Fibroblast of mammary gland (primary cell): Measurements from ENCODE around the gene ICAM4.
"Not testable (repeated sequence)": the region's sequence is repeated elsewhere in the genome, so short reads cannot be mapped to it uniquely, and the experiment has no call there.

Experiments used
- DNase-seq: peaks from one replicate; pipeline ENCODE4 v3.0.0-alpha.2; 2010; ENCODE audit warnings: low read depth
- H3K4me3 ChIP-seq: 2 replicates; pipeline ENCODE4 v1.5.1; 2011; ENCODE audit warnings: low read depth, mild to moderate bottlenecking, low read length, moderate library complexity; ENCODE audit not compliant: control insufficient read depth
- TF ChIP-seq, protein P1 (sequence below): conservative IDR thresholded peaks from 2 replicates; pipeline ENCODE4 v1.5.1; 2011; ENCODE audit warnings: low read depth, low read length, inconsistent platforms; ENCODE audit not compliant: control insufficient read depth, insufficient read depth

The ICAM4 gene

DNA sequence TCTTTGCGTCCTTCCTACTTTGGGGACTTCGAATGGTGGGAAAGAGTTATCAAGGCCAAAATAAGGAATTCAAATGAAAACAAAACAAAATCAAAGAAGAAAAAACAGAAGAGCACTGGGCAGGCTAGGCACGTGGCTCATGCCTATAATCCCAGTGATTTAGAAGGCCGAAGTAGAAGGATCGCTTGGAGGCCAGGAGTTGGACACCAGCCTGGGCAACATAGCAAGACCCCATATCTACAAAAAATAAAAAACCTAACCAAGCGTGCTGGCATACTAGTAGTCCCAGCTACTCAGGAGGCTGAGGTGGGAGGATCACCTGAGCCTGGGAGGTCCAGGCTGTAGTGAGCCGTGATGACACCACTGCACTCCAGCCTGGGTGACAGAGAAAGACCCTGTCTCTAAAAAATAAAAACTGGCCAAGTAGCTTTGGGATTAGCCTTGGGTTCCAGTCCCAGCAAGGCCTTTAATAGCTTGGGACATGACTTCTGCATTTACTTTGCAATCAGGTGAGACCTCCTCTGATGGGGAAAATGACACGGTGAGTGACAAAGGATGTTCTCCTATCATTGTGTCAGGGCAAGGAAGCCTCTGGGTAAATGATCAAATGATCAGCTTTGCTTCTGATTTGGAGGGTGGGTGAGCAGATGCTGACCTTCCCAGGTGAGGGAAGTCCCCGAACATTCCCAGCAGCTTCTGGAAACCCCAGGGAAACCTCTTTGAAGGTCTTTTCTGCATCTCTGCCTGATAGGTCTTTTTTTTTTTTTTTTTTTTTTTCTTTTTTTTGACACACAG lies 8.8 kb upstream of the ICAM4 start:
- TF ChIP-seq, protein P1, sequence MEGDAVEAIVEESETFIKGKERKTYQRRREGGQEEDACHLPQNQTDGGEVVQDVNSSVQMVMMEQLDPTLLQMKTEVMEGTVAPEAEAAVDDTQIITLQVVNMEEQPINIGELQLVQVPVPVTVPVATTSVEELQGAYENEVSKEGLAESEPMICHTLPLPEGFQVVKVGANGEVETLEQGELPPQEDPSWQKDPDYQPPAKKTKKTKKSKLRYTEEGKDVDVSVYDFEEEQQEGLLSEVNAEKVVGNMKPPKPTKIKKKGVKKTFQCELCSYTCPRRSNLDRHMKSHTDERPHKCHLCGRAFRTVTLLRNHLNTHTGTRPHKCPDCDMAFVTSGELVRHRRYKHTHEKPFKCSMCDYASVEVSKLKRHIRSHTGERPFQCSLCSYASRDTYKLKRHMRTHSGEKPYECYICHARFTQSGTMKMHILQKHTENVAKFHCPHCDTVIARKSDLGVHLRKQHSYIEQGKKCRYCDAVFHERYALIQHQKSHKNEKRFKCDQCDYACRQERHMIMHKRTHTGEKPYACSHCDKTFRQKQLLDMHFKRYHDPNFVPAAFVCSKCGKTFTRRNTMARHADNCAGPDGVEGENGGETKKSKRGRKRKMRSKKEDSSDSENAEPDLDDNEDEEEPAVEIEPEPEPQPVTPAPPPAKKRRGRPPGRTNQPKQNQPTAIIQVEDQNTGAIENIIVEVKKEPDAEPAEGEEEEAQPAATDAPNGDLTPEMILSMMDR: no peak
- H3K4me3 ChIP-seq: no peak overlapping the region
- DNase-seq: no peak

DNA sequence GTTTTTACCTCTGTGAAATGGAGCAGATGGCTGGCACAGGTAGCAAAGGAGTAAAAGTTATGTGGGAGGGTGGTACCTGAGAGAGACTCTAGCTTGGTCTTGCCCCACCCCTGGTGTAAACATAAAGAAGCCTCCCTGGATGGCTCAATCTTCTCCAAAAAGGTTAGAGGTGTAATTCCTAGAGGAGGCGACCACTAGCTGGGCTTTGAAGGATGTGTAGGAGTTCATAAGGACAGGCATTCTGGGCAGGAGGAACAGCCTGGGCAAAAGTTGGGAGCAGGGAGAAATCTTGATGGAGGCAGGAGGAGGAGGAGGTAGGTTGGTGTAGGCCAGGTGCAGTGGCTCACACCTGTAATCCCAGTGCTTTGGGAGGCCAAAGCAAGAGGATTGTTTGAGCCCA lies 7.8 kb upstream of the ICAM4 start:
- no peak for DNase-seq
- H3K4me3 ChIP-seq: no peak overlapping the region
- TF ChIP-seq, protein P1: no peak

DNA sequence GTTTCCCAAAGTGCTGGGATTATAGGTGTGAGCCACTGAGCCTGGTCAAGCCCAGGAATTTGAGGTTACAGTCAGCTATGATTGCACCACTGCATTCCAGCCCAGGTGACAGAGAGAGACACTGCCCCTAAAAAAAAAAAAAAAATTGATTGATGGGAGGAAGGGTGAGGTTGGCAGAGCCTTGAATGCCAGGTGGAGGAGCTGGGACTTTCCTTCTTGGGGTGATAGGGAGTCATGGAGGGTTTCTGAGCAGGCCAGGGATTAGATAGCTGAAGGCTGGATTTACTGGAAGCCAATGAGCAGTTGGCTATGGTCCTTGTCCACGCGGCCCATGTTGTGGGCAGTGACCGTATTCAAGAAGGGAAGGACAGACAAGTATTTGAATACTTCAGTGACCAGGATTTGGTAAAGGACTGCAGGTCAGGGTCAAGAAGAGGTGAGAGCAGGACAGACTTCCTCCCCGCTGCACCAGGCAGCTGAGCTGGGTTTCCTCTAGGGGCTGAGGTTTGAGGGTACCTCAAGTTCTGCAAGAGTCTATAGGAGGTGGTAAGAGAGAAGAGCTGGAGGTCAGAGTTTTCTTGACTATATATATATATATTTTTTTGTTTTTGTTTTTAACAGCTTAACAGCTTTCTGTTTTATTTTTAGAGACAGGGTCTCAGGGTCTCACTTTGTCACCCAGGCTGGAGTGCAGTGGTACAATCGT lies 6.9 kb upstream of the ICAM4 start:
- H3K4me3 ChIP-seq: no peak overlapping the region
- TF ChIP-seq, protein P1: no peak
- DNase-seq: no peak

DNA sequence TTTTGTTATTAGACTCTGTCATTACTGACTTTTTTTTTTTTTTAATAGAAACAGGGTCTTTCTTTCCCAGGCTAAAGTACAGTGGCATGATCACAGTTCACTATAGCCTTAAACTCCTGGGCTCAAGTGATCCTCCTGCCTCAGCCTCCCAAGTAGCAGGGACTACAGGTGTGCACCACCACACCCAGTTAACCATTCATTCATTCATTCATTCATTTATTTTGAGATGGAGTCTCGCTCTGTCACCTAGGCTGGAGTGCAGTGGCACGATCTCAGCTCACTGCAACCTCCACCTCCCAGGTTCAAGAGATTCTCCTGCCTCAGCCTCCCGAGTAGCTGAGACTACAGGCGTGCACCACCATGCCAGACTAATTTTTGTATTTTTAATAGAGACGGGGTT lies 4.7 kb upstream of the ICAM4 start:
- not testable (repeated sequence) for H3K4me3 ChIP-seq, DNase-seq

DNA sequence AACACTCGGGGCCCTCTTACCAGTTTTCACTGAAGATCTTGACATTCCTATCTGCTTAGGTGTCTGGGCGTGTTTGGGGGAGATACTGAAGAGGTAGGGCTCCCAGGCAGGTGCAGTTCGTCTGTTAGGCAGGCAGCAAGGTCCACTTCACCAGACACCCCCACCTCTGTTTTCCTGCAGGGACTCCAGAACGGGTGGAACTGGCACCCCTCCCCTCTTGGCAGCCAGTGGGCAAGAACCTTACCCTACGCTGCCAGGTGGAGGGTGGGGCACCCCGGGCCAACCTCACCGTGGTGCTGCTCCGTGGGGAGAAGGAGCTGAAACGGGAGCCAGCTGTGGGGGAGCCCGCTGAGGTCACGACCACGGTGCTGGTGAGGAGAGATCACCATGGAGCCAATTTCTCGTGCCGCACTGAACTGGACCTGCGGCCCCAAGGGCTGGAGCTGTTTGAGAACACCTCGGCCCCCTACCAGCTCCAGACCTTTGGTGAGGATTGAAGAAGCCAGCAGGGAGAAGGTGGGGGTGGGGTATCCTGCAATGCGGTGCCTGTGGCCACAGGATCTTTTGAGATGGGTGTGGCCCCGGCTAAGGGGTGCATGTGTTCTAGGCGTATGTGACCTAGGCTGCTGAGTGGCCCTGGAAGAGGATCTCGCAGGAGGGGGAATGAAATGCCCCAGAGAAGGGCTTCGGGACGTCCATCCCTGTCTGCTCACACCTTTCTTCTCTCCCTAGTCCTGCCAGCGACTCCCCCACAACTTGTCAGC lies 3.3 kb upstream of the ICAM4 start:
- no peak overlapping the region for H3K4me3 ChIP-seq
- DNase-seq: no peak
- TF ChIP-seq, protein P1: no peak

DNA sequence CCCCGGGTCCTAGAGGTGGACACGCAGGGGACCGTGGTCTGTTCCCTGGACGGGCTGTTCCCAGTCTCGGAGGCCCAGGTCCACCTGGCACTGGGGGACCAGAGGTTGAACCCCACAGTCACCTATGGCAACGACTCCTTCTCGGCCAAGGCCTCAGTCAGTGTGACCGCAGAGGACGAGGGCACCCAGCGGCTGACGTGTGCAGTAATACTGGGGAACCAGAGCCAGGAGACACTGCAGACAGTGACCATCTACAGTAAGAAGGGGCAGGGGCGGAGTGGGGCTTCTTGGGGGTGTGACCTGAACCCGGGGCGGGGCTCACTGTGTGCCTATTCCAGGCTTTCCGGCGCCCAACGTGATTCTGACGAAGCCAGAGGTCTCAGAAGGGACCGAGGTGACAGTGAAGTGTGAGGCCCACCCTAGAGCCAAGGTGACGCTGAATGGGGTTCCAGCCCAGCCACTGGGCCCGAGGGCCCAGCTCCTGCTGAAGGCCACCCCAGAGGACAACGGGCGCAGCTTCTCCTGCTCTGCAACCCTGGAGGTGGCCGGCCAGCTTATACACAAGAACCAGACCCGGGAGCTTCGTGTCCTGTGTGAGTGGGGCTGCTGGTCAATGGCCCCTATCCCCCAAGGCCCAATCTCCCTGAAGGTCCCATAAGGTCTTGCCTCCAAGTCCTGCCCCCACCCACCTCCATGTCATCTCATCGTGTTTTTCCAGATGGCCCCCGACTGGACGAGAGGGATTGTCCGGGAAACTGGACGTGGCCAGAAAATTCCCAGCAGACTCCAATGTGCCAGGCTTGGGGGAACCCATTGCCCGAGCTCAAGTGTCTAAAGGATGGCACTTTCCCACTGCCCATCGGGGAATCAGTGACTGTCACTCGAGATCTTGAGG lies 2.4 kb upstream of the ICAM4 start:
- no peak overlapping the region for H3K4me3 ChIP-seq
- TF ChIP-seq, protein P1: no peak
- no peak for DNase-seq
